ENCODE data around the gene C8G.

Gene C8G

GRCh38 chr9:136983167-136983566 lies 38.1 kb downstream of the C8G start:
- DNase-seq (ENCODE audit: low spot score): no peak

DNA sequence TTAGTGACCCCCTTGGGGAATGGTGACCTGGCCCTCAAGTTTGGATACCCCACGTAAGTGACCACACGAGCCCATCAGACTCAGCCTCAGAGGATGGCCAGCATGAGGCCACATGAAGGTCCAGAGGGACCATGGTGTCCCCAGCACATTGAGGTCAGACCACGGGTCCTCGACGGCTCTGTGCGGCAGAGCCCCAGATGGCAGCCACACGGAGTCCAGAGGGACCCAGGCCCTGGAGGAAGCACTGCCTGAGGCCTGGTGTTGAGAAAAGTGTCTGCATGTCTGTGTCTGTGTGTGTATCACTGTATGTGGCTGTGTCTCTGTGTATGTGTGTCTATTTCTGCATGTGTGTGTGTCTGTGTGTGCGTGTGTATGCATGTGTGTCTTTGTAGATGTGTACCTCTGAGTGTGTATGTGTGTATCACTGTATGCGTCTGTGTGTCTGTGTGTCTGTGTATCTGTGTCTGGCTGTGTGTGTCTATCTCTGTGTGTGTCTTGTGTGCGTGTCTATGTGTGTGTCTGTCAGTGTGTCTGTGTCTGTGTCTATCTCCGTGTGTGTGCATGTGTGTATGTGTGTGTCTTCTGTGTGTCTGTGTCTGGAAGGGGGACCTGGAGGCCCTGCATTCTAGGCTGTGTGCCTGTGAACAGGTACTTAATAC lies 38.7 kb downstream of the C8G start:
- no peak for DNase-seq (ENCODE audit: low spot score)

DNA sequence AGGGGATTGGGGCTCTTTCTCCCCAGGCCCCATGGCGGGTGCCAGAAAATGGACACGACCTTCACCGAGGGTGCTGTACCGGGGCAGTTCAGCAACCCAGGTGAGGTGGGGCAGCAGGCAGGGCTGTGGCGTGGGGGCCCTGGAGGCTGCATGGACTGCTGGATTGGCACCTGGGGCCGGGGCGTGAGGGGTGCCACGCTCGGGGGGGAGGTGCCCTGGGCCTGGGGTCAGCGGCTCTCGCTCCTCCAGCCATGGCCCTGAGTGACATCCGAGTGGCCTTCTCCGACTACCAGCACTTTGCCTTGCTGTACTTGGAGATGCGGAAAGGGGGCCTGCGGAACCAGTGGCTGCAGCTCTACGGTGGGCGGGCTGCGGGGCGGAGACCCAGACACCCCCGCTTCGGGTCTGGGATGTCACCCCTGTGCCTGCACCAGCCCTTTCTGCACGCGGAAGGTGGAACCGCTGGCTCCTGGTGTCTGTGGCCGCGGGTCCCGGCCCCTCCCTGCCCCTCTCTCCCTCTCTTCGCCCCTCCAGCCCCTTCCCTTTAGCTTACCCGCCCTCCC lies 39.5 kb downstream of the C8G start:
- DNase-seq (ENCODE audit: low spot score): no peak

- DNase-seq (ENCODE audit: low spot score): no peak
These were observed 40.1 kb downstream of the C8G start for GRCh38 chr9:136985027-136985602.

- DNase-seq (ENCODE audit: low spot score): no peak
These were observed 40.8 kb downstream of the C8G start for GRCh38 chr9:136985853-136986252.

DNA sequence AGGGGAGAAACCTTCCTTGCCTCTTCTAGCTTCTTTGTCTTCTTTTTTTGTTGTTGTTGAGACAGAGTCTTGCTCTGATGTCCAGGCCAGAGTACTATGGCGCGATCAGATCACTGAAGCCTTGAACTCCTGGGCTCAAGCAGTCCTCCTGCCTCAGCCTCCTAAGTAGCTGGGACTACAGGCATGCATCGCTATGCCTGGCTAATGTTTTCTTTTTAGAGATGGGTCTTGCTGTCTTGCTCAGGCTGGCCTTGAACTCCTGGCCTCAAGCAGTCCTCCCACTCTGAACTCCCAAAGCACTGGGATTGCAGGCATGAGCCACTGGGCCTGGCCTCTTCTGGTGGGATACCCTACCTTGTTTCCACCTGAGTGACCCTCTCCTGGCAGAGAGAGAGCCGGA lies 43.8 kb downstream of the C8G start:
- no peak for DNase-seq (ENCODE audit: low spot score)

- no peak for DNase-seq (ENCODE audit: low spot score)
These were observed 45.3 kb downstream of the C8G start for GRCh38 chr9:136990242-136990911.

GRCh38 chr9:136991993-136992818 lies 47.2 kb downstream of the C8G start, which contains the start of gene PAXX:
Gene PAXX (plus strand): TSS chr9:136992422. CDS start chr9:136992444, 22 bp downstream.
- peak; percentile 92 for DNase-seq (ENCODE audit: low spot score)

- no peak for DNase-seq (ENCODE audit: low spot score)
These were observed 47.9 kb downstream of the C8G start for GRCh38 chr9:136992819-136993369.

GRCh38 chr9:136994180-136994887 lies 49.3 kb downstream of the C8G start:
- no peak for DNase-seq (ENCODE audit: low spot score)

- no peak for DNase-seq (ENCODE audit: low spot score)
These were observed 49.8 kb downstream of the C8G start for GRCh38 chr9:136994888-136995230.

GRCh38 chr9:136995362-136995761 lies 50.3 kb downstream of the C8G start:
- no peak for DNase-seq (ENCODE audit: low spot score)

DNA sequence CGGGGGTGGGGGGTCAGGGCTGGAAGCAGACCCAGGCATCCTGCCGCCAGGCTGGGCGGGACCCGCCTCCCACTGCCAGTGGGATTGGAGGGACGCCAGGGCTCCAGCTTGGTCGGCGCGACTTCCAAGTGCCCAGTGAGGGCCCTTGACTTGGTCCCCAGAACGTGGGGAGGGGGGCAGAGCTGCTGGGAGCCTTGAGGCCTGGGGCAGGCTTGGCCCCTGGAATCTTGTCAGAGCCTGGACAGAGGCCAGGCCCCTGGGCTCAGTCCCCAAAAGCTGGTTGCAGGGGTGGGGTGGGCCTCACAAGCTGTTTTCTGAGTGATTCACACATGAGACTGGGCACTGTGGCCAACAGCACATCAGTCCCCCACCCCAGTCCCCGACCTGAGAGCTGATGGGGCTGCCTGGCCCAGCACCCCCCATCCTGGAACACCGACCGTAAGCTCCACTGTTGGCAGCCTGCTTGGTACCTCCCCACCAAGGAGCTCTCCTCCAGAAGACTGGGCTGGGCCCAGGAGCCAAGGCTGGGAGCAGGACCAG lies 50.8 kb downstream of the C8G start:
- peak; percentile 17 for DNase-seq (ENCODE audit: low spot score)

All from kidney tubule cell (primary cell).